Fibroblast of skin of scalp (primary cell): Measurements from ENCODE around the gene SMIM22.

ENCODE experiments used
- DNase-seq: peaks from one replicate; pipeline ENCODE4 v3.0.0-alpha.2; 2013

The SMIM22 gene

GRCh38 chr16:4825196-4825595, 30.0 kb downstream of the SMIM22 start:
- no peak for DNase-seq

GRCh38 chr16:4826526-4826925, 31.4 kb downstream of the SMIM22 start:
- no peak for DNase-seq

GRCh38 chr16:4826980-4827379, 31.8 kb downstream of the SMIM22 start:
- DNase-seq, result no peak

- DNase-seq, result no peak
These were observed 33.6 kb downstream of the SMIM22 start for GRCh38 chr16:4828567-4829321.

GRCh38 chr16:4830408-4830807, 35.2 kb downstream of the SMIM22 start:
- no peak for DNase-seq

- no peak for DNase-seq
These were observed 36.4 kb downstream of the SMIM22 start for GRCh38 chr16:4831616-4832015.

GRCh38 chr16:4832698-4833343, 37.7 kb downstream of the SMIM22 start:
- no peak for DNase-seq

- no peak for DNase-seq
These were observed 38.4 kb downstream of the SMIM22 start for GRCh38 chr16:4833584-4833983.

GRCh38 chr16:4836727-4837126, 41.6 kb downstream of the SMIM22 start:
- no peak for DNase-seq

GRCh38 chr16:4837733-4838501, 42.7 kb downstream of the SMIM22 start:
- DNase-seq, result no peak

- DNase-seq, result no peak
These were observed 44.8 kb downstream of the SMIM22 start for GRCh38 chr16:4839942-4840341.

GRCh38 chr16:4840984-4841383, 45.8 kb downstream of the SMIM22 start:
- DNase-seq, result no peak
